Peyer's patch (tissue), 4 donors: ENCODE measurements around the gene PER1. TPM values are rescaled to one million over a fixed set of nuclear protein-coding genes. Genes with fewer than 3 reads are reported as not detected.
A peak's percentile ranks its signal among the peaks of the same experiment; 100 is the strongest.
"Not testable (repeated sequence)": the region's sequence is repeated elsewhere in the genome, so short reads cannot be mapped to it uniquely, and the experiment has no call there.

Experiments
- DNase-seq, 3 donors: peaks; one replicate each; pipeline ENCODE4 v3.0.0-alpha.2; 2017 to 2019
- H3K27ac ChIP-seq, 4 donors: fragments of 200-600 bp; sonication (generic); one replicate each; pipeline ENCODE4 v1.5.1; 2016 to 2019
- H3K27me3 ChIP-seq, 2 donors: fragments of 200-600 bp; sonication (generic); one replicate each; pipeline ENCODE4 v1.5.1; 2019
- H3K36me3 ChIP-seq, 3 donors: fragments of 200-600 bp; sonication (generic); one replicate each; pipeline ENCODE4 v1.5.1; 2016 to 2019
- H3K4me1 ChIP-seq, 4 donors: fragments of 200-600 bp; sonication (generic); one replicate each; pipeline ENCODE4 v1.5.1; 2016 to 2019
- H3K4me3 ChIP-seq, 4 donors: fragments of 200-600 bp; sonication (generic); 1 replicate in 3 of 4; 2 replicates in 1 of 4; pipeline ENCODE4 v1.5.1; 2016 to 2019; ENCODE audit warnings: mild to moderate bottlenecking in 1 of 4
- H3K9me3 ChIP-seq, 4 donors: fragments of 200-600 bp; sonication (generic); one replicate each; pipeline ENCODE4 v1.5.1; 2016 to 2019; ENCODE audit warnings: mild to moderate bottlenecking in 1 of 4
- POLR2A ChIP-seq, 2 donors: fragments of 450-650 bp; IDR thresholded peaks; one replicate each; pipeline ENCODE4 v1.5.1; 2017; ENCODE audit warnings: antibody characterized with exemption in 2 of 2, mild to moderate bottlenecking in 2 of 2, moderate library complexity in 2 of 2
- total RNA-seq, 4 donors: library from RNA; depleted of rRNA; stranded (reverse); fragments of >200 nt; gene quantifications; one replicate each; pipeline ENCODE4 v1.1.0, GENCODE V29; 2016
- TF ChIP-seq, protein P1 (sequence below), 6 experiments: fragments of 450-650 bp in 4 of 6; fragments of 200-600 bp in 2 of 6; sonication (generic) in 1 of 6; IDR thresholded peaks; one replicate each; pipeline ENCODE4 v1.5.1; 2017 to 2019; ENCODE audit warnings: antibody characterized with exemption in 6 of 6, mild to moderate bottlenecking in 3 of 6, moderate library complexity in 1 of 6

Gene PER1
- total RNA-seq, 4 donors from 2014 or later = 67.6 to 143 (median 119) TPM

DNA sequence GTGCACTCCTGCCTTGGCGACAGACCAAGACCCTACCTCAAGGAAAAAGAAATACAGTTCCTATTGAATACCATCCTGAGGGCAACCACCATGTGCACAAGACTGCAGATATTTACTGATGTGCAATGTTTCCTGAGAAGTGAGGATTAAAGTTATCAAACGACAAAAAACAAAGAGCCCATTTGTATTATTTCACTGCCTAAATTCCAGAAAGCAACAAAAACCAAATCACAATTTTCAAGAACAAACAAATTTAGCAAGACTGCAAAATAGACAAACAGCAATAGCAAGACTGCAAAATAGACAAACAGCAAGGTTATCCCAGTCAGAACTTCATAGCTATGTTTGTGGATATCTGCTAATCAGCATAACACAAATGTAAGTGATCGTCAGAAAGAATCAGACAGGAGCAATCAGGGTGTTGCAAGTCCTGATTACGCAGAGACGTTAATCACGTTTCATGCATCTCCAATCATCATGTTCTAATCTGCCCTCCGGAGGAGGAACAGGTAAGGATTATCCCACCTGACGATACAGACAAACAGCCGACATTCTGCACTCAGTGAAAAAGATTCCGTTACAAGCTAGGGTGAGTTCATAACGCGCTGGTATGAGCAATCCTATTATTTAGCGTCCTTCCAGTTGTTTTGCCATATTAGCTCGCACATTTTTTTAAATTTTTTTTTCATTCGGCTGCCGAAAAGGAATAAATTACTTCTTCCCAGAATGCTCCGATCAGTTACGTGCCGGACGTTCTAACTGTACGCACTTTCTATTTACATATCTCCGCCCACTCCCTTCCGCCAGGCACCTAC, 21.1 kb upstream of the PER1 start:
- TF ChIP-seq, protein P1, sequence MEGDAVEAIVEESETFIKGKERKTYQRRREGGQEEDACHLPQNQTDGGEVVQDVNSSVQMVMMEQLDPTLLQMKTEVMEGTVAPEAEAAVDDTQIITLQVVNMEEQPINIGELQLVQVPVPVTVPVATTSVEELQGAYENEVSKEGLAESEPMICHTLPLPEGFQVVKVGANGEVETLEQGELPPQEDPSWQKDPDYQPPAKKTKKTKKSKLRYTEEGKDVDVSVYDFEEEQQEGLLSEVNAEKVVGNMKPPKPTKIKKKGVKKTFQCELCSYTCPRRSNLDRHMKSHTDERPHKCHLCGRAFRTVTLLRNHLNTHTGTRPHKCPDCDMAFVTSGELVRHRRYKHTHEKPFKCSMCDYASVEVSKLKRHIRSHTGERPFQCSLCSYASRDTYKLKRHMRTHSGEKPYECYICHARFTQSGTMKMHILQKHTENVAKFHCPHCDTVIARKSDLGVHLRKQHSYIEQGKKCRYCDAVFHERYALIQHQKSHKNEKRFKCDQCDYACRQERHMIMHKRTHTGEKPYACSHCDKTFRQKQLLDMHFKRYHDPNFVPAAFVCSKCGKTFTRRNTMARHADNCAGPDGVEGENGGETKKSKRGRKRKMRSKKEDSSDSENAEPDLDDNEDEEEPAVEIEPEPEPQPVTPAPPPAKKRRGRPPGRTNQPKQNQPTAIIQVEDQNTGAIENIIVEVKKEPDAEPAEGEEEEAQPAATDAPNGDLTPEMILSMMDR (IDR thresholded peaks at IDR 0.05) = peak in 2 of 6 experiments; percentile 0 to 28
- TF ChIP-seq POLR2A (IDR thresholded peaks at IDR 0.05) = peak; percentile 100
- H3K27me3 ChIP-seq = no peaks in the 10 kb centered on the region

DNA sequence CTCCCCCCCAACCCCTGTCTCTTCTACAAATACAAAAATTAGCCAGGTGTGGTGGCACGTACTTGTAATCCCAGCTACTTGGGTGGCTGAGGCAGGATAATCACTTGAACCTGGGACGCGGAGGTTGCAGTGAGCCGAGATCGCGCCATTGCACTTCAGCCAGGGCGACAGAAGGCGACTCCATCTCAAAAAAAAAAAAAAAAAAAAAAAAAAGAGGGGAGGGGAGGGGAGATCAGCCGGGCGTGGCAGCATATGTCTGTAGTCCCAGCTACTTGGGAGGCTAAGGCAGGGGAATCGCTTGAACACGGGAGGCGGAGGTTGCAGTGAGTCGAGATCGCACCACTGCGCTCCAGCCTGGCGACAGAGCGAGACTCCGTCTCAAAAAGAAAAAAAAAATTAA, 18.0 kb upstream of the PER1 start:
- not testable (repeated sequence) for DNase-seq, H3K9me3 ChIP-seq, H3K27me3 ChIP-seq, H3K4me3 ChIP-seq, H3K36me3 ChIP-seq, H3K27ac ChIP-seq
- peaks cover 0 to 11% (median 0%) of the 10 kb centered on the region in 4 donors for H3K4me1 ChIP-seq

More for the DNA sequence above, 21.1 kb upstream of the PER1 start:
- H3K36me3 ChIP-seq = no peaks in the 10 kb centered on the region
- peak overlapping the region; percentile 36 to 46 (median 42) for H3K4me3 ChIP-seq
- peak overlapping the region; percentile 80 to 95 (median 89) for H3K27ac ChIP-seq
- no peaks in the 10 kb centered on the region for H3K9me3 ChIP-seq
- peak; percentile 59 to 94 (median 88) for DNase-seq
- peaks cover 6 to 28% (median 9%) of the 10 kb centered on the region in 4 donors for H3K4me1 ChIP-seq

DNA sequence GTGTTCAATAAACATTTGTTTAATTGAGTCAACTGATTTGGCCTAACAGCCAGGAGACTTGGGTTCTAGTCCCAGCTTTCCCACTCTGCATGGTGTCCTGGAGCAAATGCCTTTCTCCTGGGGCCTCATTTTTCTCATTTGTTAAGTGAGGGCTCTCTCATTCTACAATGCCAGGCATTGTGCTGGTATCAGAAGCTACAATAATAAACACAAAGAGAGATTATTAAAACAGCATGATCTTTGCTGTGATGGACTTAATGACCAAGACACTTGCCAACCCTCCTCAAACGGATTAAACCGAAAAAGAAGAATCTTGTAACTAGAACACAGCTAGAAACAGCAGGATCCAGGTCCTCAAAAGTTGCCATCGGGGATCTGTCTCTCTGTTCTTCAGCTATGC, 15.3 kb upstream of the PER1 start:
- no peaks in the 10 kb centered on the region for H3K9me3 ChIP-seq
- no peaks in the 10 kb centered on the region for H3K36me3 ChIP-seq
- no peak overlapping the region for H3K27ac ChIP-seq
- peaks cover 0 to 19% (median 9%) of the 10 kb centered on the region in 4 donors for H3K4me1 ChIP-seq
- H3K4me3 ChIP-seq = no peak overlapping the region
- no peak for DNase-seq
- H3K27me3 ChIP-seq = no peaks in the 10 kb centered on the region
- no peak for TF ChIP-seq POLR2A (IDR thresholded peaks at IDR 0.05)
- TF ChIP-seq, protein P1 (IDR thresholded peaks at IDR 0.05) = no peak

DNA sequence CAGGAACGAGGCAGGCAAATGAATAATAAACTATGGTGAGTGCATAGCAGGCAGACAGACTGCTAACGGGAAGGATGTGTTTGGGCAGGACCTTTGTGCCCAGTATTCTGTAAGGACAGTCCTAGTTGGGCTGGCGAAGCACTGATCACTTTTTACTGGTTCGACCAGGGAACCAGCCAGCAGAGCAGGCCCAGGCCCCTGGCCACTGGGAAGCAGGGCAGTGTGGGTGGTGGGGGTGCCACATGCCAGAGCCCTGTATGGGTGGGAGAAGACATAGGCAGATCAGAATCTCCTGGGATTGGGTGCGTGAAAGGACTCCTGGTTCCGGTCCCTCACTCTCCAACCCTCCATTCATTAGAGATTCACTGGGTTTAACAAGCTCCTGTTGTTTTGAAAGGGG, 14.5 kb upstream of the PER1 start:
- TF ChIP-seq, protein P1 (IDR thresholded peaks at IDR 0.05) = no peak
- TF ChIP-seq POLR2A (IDR thresholded peaks at IDR 0.05) = no peak
- Histone ChIP-seq H3K36me3 (no peaks in the 10 kb centered on the region), H3K4me3 (no peak overlapping the region), H3K27ac (no peak overlapping the region), H3K27me3 (no peaks in the 10 kb centered on the region), H3K9me3 (no peaks in the 10 kb centered on the region), H3K4me1 (peaks cover under 1 to 22% (median 11%) of the 10 kb centered on the region in 4 donors)
- DNase-seq = peak in 1 of 3 donors; percentile 11

DNA sequence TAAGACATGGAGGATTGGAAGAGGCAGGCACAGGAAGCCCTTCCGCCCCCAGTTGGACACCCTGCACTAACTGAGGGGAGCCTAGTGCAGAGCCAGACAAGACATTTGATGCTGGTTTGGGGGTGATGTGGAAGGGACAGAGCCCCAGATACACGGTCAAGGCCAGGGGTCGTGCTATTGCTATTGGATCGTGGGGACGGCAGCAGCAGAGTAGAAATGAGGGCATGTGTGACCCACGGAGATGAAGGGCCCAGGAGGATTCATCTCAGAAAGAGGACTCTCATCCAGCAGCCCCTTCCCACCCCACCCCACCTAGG, 12.6 kb upstream of the PER1 start:
- TF ChIP-seq POLR2A (IDR thresholded peaks at IDR 0.05) = no peak
- TF ChIP-seq, protein P1 (IDR thresholded peaks at IDR 0.05) = no peak
- Histone ChIP-seq H3K4me3 (no peak overlapping the region), H3K36me3 (peaks cover 0 to 14% (median 0%) of the 10 kb centered on the region in 3 donors), H3K9me3 (no peaks in the 10 kb centered on the region), H3K27ac (peak overlapping the region; percentile 99 to 100 (median 100)), H3K4me1 (peaks cover 9 to 39% (median 16%) of the 10 kb centered on the region in 4 donors), H3K27me3 (no peaks in the 10 kb centered on the region)
- peak in 1 of 3 donors; percentile 31 for DNase-seq
